Anterior cingulate cortex (tissue), 58 donors: ENCODE data around the gene BICC1.
A peak's percentile ranks its signal among the peaks of the same experiment; 100 is the strongest.
"Not testable (repeated sequence)": the region's sequence is repeated elsewhere in the genome, so short reads cannot be mapped to it uniquely, and the experiment has no call there.

Source experiments
- DNase-seq, 58 donors: peaks; one replicate each; lab custom pipeline; 2025; lab: John Stamatoyannopoulos, UW

BICC1 gene

GRCh38 chr10:58839771-58840170 lies 327.1 kb downstream of the BICC1 start:
- no peak for DNase-seq

GRCh38 chr10:58840840-58841435 lies 328.3 kb downstream of the BICC1 start:
- no peak for DNase-seq

- no peak for DNase-seq
Measured at GRCh38 chr10:58842860-58843376, 330.2 kb downstream of the BICC1 start.

GRCh38 chr10:58843760-58844159 lies 331.1 kb downstream of the BICC1 start:
- DNase-seq = no peak

GRCh38 chr10:58844680-58845079 lies 332.0 kb downstream of the BICC1 start:
- no peak for DNase-seq

GRCh38 chr10:58846856-58847255 lies 334.2 kb downstream of the BICC1 start:
- no peak for DNase-seq

- DNase-seq = no peak
Measured at GRCh38 chr10:58851606-58852005, 338.9 kb downstream of the BICC1 start.

GRCh38 chr10:58853668-58854067 lies 341.0 kb downstream of the BICC1 start:
- peak in 1 of 58 donors; percentile 2 for DNase-seq

GRCh38 chr10:58854811-58855210 lies 342.1 kb downstream of the BICC1 start:
- no peak for DNase-seq

- peak in 13 of 58 donors; percentile 1 to 47 (median 16) for DNase-seq
Measured at GRCh38 chr10:58856508-58857240, 344.0 kb downstream of the BICC1 start.

- DNase-seq = no peak
Measured at GRCh38 chr10:58857251-58857805, 344.7 kb downstream of the BICC1 start.

- not testable (repeated sequence) for DNase-seq
Measured at GRCh38 chr10:58858123-58858522, 345.5 kb downstream of the BICC1 start.

- no peak for DNase-seq
Measured at GRCh38 chr10:58859526-58859925, 346.9 kb downstream of the BICC1 start.

GRCh38 chr10:58867683-58868082 lies 355.0 kb downstream of the BICC1 start:
- no peak for DNase-seq

GRCh38 chr10:58868736-58869435 lies 356.2 kb downstream of the BICC1 start:
- no peak for DNase-seq

- DNase-seq = no peak
Measured at GRCh38 chr10:58870070-58870469, 357.4 kb downstream of the BICC1 start.

GRCh38 chr10:58873161-58873560 lies 360.5 kb downstream of the BICC1 start:
- no peak for DNase-seq
